Activated CD4-positive, alpha-beta T cell treated with anti-CD3 and anti-CD28 coated beads, Interleukin-2, Interleukin-6, amounts not matched to agents 100 ng/mL and 50 ng/mL, durations not matched to agents 16 hours and 8 hours (primary cell): ENCODE data around the gene ULK3.

Experiments
- DNase-seq: peaks from one replicate; pipeline ENCODE4 v3.0.0-alpha.2; 2020

Gene ULK3

DNA sequence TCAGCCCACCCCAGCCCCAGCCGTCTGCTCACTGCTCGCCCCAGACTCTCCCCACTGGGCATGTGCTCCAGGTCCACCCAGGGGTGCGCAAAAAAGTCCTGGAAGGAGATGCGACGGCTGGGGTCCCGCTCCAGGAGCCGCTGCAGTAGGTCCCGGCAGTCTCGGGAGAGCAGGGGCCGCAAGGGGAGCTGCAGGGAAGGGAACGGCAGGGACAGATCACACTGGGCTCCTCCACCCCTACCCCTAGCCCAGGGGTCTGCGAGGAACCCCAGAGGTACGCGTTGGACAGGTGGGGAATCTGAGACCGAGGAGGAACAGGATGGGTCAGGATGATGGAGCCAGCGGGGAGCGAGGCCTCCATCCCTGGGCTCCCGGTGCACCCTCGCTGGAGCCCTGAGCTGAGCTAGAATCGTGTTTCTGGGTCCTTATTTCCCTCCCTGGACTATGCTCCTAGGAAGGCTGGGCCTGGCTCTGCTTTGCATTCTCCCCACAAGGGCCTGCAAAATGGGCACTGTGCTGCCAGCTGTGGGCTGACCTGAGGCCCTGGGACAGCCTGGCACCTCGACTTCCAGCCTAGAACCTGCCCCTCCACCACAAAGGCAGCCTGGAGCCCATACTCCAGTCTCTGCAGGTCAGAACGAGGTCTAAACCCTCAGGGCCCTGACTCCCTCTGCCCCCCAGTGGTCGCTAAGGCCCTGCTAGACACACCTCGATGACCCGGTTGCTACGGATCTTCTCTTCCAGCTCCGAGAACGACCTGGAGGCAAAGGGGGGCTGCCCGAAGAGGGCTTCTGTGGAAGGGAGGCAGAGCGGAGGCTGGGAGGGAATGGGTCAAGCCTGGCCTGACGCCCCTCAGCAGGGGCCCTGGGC lies 3.2 kb downstream of the ULK3 start:
- no peak for DNase-seq

DNA sequence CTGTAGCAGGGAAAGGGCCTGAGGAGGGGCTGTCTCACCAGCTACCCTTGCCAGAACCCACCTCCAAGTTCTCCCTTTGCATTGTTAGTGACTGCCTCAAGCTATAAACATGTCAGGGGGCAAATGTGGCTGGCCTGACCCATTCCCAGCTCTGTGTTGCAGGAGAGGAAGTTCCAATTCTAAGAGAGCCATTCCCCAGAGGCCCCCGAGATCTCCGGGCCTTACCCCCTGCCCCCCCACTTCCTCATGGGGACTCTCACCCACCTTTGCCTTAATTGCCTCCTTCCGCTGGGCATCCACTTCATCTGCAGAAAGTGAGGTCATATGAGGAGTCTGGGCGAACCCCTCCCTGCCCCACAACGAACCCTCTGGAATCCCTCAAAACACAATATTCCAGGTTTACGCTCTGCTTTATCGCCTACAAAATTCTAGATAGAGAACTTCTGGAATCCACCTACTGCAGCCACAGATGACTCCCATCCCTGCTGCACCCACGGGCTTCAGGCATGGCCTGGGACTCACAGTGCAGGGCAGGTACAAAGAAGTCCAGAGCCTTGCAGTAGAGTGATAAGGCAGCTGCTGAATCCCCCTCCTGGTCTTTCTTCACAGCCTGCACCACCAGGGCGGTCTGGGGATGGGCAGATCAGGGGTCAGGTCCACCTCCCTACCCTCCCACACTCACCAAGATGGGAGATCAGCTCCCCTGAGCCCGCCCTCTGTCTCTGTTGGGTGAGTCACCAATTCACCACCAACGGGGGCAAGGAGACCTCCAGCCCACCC lies 4.0 kb downstream of the ULK3 start:
- no peak for DNase-seq

DNA sequence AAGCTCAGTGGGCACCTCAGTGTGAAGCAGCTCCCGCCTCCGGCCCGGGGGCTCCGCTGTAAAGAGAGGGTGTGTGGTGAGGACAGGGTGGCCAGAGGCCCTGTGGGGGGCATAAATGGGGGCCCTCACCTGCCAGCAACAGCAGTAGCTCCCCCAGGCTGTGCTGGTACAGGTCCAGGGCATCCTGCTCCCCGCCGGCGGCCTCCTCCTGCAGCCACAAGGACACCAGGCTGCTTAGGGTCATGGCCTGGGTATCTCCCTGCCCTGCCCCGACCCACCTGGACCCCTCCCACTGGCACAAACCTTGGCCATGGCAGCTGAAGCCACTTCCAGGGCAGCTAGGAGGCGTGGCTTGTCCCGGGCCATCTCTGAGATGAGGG lies 4.8 kb downstream of the ULK3 start:
- no peak for DNase-seq

DNA sequence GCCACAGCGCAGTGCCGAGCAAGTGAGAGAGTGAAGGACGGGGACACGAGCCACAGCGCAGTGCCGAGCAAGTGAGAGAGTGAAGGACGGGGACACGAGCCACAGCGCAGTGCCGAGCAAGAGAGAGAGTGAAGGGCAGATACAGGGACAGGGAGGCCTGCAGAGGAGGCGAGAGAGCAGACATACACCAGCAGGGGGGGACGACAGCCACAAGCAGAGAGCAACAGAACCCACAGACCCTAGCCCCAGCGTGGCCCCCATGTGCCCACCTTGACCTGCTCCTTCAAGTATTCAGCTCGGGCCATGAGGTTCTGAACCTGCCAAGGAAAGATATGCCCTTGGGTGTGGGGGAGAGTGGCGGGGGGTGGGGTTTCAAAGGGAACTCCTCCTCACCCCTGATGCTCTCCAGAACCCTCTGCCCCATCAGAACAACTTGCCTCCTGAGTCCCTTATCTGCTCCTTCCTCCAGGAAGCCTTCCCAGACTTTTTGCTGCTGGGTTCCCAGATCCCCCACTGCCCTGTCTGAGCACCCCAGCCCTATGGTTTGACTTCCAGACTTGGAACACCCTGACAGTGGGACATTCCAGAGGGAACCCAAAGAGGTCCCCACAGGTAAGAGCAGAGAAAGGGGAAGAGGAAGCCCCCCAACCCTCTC lies 5.3 kb downstream of the ULK3 start:
- no peak for DNase-seq

DNA sequence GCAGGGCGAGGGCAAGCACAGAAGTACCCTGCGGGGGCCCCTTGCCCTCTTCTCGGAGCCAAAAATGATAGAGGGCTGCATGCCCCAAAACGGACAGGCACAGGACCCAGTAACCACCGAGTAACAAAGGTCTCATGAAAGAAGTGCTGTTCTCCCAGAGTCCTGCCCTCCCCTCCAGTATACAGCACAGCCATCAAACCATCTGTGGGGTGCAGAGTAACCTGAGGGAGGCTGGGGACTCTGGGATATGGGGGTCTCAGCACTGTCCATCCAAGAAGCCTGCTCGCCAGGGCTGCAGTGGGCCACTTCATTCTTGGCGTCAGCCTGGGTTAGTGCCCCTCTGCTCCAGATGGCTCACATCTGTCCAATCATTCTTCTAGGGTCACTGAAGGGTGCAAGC lies 6.1 kb downstream of the ULK3 start:
- no peak for DNase-seq

DNA sequence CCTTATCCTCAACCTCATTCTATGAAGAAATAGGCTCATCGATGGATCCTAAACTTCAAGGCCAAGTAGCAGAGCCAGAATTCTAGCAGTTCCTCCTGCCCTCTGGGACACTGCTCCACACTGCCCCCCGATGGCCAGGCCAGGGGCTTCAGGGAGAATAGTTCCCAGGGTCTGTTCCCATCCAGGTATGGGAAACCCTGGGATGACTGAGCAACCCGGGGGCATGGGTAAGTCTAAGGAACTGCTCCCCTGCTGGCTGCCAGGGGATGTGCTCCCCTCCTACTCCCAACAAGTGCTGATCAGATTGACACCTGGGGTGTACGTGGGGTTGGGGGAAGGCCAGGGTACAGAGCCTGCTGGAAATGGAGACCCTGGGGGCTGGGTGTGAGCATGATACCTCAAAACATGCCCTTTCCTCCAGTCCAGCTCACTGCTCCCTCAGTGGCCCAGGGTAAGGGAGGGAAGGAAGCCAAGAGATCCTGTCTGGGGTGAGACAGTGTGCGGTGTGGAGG lies 7.6 kb downstream of the ULK3 start:
- DNase-seq: peak; percentile 65

DNA sequence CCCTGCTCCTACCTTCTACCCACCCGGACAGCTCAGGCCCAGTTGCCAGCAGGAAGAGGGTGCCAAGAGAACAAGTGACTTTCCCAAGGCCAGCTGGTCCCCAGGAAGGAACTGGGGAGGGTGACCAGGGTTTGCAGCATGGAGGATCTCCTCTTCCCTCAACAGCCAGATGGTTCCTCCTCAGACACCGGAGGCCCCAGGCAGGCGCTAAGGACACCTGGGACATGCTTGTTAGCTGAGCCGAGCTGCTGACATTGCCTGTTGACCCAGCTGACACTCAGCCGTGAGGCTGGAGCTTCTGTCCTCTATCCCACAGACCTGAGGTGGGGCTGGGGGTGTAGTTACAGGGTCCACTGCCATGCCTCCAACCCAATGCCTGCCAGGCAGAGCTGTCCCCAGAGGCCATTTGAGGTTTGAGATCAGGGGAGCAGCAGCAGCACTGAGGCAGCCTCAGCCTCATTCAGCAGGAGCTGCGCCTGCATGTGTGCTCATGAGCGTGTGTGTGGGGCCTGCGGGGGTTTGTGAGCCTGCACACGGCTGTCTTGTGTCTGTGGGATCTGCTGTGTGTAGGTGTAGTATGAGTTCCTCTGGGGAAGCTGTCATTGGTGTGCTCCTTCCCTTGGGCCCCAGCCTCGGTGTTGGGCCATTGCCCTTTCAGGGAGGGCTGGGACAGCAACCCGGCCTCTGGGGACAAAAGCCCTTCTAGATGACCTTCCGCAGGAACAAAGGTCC lies 9.4 kb downstream of the ULK3 start:
- no peak for DNase-seq

DNA sequence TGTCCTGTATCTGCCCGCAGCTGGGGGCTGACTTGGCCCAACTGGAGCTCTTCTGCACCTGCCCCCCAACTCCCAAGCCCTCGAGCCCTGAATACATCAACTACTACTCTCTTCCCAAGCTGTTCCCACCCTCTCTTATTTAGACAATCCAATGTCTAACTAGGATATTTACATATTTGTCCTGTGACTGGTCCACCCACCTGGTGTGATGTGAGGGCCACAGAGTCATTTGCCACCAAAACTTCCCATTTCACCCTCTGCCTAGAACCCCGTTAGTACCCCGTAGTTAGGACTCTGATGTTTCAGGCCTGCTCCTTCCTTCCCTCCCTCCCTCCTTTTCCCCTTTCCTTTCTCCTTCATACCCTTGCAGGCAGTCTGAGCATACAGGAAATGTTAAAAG lies 10.1 kb downstream of the ULK3 start:
- DNase-seq: no peak

DNA sequence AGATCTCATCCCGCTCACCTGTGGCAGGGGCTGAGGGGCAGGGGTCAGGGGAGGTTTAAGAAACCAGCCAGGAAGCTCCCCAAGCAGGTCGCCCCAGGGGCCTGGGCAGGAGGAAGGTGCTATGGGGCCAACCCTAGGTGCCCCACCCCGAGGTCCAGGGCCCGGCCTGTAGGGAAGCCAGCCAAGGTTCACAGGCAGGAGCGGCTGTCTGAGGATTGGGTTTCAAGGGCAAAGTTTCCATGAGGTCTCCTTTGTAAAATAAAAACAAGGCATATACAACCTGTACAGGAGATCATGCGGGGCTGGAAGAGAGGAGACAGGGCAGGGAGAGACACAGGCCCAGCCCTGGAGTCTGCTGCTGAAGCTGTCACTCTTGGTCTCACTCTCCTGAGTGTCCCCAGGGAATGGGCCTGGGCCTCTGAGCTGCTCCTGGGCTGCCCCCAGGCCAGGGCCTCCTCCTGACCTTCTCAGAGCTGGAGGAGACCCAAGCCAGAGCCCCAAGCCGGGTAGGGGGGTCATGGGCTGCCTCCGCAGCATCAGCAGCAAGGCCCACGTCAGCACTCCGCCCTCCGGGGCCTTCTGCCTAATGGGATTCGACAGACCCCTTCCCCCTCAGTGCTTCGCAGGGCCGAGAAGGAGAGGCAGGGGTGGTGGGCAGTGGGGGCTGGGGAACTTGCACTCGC lies 11.0 kb downstream of the ULK3 start:
- DNase-seq: no peak

DNA sequence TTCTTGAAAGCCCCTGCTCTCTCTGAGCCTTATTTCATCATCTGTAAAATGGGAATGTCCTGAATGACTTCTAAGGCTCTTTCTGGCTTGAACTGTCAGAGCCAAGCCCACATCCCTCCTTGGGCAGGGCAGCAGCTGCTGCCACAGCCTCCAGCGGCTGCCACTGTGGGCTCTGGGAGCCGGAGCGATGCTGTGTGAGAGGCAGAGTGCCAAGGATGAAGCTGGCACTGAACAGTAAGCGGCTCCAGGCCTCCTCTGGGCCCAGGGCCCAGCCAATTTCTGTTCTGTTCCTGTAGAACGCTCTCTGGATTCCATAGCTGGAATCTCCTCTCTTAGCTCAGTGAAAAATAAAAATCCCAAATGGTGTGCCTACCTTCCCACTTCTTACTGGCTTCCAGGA lies 12.1 kb downstream of the ULK3 start:
- DNase-seq: no peak

DNA sequence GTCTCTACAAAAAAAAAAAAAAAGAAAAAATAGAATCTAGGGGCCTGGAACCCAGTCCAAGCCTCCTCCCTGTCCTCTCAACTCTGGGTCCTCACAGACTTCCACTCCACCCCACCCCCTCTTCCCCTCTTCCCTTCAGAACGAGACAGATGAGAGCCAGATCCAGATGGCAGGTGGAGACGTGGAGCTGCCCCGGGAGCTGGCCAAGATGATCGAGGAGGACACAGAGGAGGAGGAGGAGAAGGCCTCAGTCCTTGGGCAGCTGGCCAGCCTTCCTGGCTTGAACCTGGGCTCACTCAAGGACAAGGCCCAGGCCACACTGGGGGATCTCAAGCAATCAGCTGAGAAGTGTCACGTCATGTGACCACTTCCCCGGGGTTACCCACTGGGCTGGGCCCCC lies 13.0 kb downstream of the ULK3 start:
- no peak for DNase-seq

DNA sequence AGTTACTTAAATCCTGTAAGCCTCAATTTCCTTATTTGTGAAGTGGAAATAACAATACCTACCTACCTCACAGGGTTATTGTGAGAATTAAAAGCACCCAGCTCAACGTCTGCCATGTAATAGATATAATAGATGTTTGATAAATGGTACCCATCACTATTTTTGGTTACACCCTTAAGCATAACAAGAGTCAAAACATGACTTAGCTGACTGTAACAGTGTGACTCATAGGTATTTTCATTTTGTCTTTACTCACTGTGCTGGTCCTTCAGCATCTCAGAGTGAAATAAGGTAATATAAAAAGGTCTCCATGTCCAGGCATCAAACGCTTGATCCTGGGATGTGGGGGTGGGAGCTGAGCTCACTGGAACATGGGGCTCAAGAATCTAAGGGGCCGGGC lies 13.5 kb downstream of the ULK3 start:
- peak; percentile 58 for DNase-seq

DNA sequence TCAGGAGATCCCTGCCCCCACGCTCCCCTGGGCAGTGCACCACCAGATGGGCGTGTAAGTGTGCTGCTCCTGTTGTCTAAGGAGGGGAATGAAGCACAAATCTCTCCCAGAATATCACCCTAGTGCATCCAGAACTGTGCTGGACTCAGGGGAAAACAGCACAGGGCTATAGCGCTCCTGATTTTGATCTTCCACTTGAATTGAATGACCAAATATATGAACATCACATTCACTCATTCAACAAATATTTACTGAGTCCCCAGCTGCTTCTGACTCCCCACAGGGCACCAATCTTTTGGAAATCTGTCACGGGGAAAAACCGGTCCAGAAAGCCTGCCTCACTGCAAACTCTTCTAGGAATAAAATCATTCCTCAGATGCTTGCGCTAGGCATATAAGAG lies 14.1 kb downstream of the ULK3 start:
- no peak for DNase-seq

DNA sequence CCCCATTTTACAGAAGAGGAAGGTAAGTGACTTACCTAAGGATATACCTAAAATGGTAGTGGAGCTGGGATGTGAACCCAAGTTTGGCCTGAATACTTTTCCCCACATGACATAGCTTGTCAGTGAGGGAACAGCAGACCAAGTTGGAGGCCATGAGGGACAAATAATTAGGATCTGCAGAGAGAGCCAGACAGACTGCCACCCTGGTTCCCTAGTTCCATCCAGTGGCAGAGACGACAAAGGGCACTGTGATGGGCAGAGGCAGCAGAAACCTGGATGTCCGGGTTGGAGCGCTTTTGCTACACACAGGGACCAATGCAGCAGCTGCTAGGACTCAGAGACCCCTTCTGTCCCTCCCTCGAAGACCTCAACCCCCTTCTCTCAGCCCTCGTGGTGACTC lies 15.3 kb downstream of the ULK3 start:
- no peak for DNase-seq

DNA sequence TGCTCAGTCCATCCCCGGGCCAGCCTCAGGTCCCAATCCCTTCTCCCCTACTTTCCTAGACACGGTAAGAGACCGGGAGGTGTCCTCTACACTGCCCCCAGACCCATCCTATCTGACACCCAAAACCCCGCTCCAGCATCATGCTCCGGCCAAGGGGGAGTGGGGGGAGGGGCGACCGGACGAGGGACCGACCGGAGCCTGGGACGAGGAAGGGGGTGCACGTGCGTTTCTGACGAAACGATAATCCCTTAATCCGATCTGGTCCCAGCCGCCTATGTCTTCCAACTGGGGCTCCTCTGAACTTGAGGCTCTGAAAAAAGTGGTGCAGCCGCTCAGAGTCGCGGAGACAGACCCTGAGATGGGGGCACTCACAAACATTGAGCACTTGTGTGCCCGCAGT lies 16.0 kb downstream of the ULK3 start:
- no peak for DNase-seq

DNA sequence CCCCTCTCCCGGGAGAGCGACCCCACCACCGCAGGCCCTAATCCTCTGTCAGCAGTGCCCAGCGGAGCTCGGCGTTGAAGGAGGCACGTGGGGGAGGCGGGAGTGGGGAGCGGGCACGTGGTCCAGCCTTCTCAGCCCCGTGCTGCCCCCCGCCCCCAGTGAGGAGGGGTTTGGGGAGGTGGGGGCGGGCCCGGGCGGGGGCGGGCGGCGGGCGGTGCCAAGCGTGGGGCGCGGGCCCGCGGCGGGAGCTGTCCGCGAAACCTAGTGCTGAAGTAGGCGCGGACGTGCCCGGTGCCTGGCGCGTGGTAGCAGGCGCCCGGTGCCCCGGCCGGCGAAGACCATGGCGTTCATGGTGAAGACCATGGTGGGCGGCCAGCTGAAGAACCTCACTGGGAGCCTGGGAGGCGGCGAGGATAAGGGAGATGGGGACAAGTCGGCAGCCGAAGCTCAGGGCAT lies 16.6 kb downstream of the ULK3 start, which contains the start of gene CPLX3:
Gene CPLX3 (plus strand): TSS at position 264 of the 456 bp plus-strand sequence. CDS start 77 bp downstream, at position 341.
- DNase-seq: peak; percentile 41

DNA sequence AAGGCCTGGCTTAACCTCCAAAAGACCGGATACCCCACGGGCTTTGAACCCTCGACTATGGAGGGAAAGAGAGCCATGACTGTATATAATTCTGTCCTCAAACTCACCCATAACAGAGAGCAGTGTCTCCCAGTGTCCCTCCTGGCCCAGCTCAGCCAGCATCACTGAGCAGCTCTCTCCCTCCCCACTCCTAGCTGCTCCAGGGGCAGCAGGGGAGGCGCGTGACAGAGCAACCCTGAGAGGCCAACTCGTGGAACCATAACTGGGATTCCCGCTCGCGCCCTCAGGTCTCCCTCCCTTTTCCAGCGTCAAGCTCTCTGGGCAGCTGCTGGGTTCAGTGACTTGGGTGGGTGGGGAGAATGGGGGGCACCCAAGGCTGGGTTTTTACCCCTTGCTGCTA lies 17.1 kb downstream of the ULK3 start:
- no peak for DNase-seq

DNA sequence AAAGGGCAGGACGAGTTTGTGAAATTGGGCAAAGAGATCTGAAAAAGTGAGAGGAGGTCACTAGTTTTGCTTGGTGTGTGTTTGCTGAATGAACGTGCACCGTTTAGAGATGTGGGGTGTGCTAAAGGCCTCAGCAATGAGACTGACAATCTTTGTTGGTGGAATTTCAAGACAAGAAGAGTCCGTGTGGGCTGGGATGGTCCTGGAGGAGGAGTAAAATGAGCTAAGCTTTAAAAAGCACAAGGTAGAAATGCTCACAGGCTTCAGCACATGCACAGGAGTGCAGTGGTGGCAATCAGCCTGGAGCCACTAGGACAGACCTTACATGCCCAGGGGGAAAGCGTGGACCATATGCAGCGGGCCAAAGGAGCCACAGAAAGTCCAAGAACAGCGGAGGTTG lies 18.0 kb downstream of the ULK3 start:
- DNase-seq: no peak

DNA sequence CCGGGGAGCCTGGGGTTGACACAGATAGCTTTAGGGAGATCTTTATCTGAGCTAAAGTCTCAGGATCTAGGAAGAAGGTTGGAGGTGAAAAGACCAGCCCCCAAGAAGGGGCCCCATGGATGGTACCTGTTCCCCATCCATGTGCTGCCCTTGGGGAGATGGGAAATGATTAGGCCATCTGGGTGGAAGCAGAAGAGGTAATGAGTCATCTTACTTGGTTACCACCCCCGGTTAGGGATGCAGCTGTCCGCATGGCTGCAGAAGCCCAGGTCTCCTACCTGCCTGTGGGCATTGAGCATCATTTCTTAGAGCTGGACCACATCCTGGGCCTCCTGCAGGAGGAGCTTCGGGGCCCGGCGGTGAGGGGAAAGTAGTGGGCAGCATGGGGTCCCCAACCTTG lies 19.6 kb downstream of the ULK3 start:
- DNase-seq: no peak

DNA sequence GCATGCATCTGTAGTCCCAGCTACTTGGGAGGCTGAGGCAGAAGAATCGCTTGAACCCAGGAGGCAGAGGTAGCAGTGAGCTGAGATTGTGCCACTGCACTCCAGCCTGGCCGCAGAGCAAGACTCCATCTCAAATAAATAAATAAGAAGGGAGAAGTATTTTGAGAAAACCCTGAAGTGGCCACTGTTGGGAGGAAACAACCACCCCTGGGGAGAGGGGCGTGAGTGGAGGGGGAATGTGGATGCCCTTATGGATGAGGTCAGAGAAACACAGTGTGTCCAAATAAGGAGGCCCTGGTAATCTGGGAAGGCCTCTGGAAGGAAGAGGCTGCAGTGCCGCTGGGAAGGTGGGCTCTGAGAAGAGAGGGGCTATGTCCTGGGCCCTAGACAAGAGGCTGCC lies 20.7 kb downstream of the ULK3 start:
- DNase-seq: no peak

DNA sequence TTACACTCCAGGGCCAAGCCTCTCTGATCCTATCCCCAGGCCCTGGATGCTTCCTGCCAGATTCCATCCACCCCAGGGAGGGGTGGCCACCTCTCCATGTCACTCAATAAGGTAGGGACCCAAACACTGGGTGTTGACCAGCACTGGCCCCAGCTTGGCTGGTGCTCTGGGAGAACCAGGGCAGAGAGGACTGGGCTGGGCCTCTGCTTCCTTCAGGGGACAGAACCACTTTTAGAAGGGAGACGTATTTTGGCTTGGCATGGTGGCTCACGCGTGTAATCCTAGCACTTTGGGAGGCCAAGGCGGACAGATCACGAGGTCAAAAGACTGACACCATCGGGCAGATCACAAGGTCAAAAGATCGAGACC lies 21.2 kb downstream of the ULK3 start:
- no peak for DNase-seq

DNA sequence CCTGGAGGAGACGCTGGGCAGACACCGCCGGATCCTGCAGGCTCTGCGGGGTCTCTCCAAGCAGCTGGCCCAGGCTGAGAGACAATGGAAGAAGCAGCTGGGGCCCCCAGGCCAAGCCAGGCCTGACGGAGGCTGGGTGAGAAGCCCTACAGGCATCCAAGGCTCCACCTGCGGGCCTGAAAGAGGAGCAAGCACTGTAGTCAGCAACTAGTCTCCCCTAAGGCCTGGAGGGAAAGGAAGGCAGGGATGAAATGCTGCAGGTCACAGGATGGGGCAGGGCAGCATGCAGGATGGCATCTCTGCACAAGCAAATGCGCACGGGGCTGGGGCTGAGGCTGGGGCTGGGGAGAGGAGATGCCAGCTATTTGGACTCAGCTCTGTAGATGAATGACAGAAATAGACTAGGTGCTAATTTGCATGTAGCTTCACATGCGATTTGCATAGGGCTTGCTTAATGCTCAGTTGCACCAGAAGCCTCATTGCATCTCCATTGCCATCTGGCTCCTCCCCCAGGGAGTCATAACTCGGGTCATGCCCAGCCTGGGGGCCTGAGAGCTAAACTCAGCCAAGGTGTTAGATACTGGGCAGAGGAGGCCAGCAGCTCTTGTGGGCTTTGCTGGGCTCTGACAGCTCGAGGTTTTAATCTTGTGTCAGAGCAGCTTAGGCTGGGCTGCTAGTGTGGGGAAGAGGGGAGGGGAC lies 21.7 kb downstream of the ULK3 start:
- no peak for DNase-seq
